Omental fat pad (tissue), 4 donors: Measurements from ENCODE around the gene MAFG. TPM values are rescaled to one million over a fixed set of nuclear protein-coding genes. Genes with fewer than 3 reads are reported as not detected.

ENCODE experiments used
- ATAC-seq: fragments of 150-250 bp; one replicate; pipeline ENCODE4 v1.9.1; 2016; ENCODE audit warnings: mild to moderate bottlenecking, moderate library complexity; ENCODE audit not compliant: low FRiP score
- DNase-seq: peaks from one replicate; pipeline ENCODE4 v3.0.0-alpha.2; 2019; ENCODE audit warnings: low spot score
- CTCF ChIP-seq, 3 donors: fragments of 450-650 bp; IDR thresholded peaks; one replicate each; pipeline ENCODE4 v1.5.1; 2016 to 2017; ENCODE audit warnings: antibody characterized with exemption in 3 of 3, mild to moderate bottlenecking in 3 of 3, moderate library complexity in 2 of 3
- total RNA-seq, 4 donors: library from RNA; depleted of rRNA; stranded (reverse); fragments of >200 nt; gene quantifications; one replicate each; pipeline ENCODE4 v1.1.0, GENCODE V29; 2016

Gene MAFG
- total RNA-seq, 4 donors from 2014 or later, result 22.2 to 31.5 (median 25.6) TPM

- TF ChIP-seq CTCF (IDR thresholded peaks at IDR 0.05), result no peak
- no peak for ATAC-seq
- DNase-seq, result no peak
These were observed 1.6 kb downstream of the MAFG start for GRCh38 chr17:81925860-81926450.

GRCh38 chr17:81924557-81925532, 2.7 kb downstream of the MAFG start:
- no peak for ATAC-seq
- TF ChIP-seq CTCF (IDR thresholded peaks at IDR 0.05), result no peak
- DNase-seq, result no peak

GRCh38 chr17:81923302-81924260, 4.0 kb downstream of the MAFG start:
- no peak for TF ChIP-seq CTCF (IDR thresholded peaks at IDR 0.05)
- peak; percentile 55 for ATAC-seq
- peak; percentile 65 for DNase-seq

GRCh38 chr17:81922566-81923301, 4.8 kb downstream of the MAFG start:
- no peak for TF ChIP-seq CTCF (IDR thresholded peaks at IDR 0.05)
- no peak for DNase-seq
- ATAC-seq, result no peak

GRCh38 chr17:81921996-81922565, 5.5 kb downstream of the MAFG start:
- ATAC-seq, result no peak
- TF ChIP-seq CTCF (IDR thresholded peaks at IDR 0.05), result no peak
- no peak for DNase-seq

- DNase-seq (no peak), ATAC-seq (no peak)
- no peak for TF ChIP-seq CTCF (IDR thresholded peaks at IDR 0.05)
These were observed 6.0 kb downstream of the MAFG start for GRCh38 chr17:81921537-81921862.
